Heart left ventricle (tissue), 16 donors: ENCODE results near the gene ASCC3. TPM values are rescaled to one million over a fixed set of nuclear protein-coding genes. Genes with fewer than 3 reads are reported as not detected.

Source experiments
- ATAC-seq, 4 donors: fragments of 200-7000 bp; cut with Tn5 transposase; one replicate each; pipeline ENCODE4 v1.9.1; 2020 to 2022; ENCODE audit warnings: moderate library complexity in 4 of 4, mild to moderate bottlenecking in 3 of 4, moderate number of reproducible peaks in 1 of 4
- DNase-seq, 5 donors: peaks; one replicate each; pipeline ENCODE4 v3.0.0-alpha.2; 2020
- H3K27ac ChIP-seq, 12 donors: fragments of 200-600 bp; sonication (generic) in 4 of 12; one replicate each; pipeline versions ENCODE4 v1.5.0 to v1.8.0; 2016 to 2022; ENCODE audit warnings: mild to moderate bottlenecking in 2 of 12
- H3K27me3 ChIP-seq, 9 donors: fragments of 200-600 bp; sonication (generic) in 2 of 9; one replicate each; pipeline versions ENCODE4 v1.5.1 to v1.8.0; 2016 to 2022; ENCODE audit warnings: mild to moderate bottlenecking in 3 of 9
- H3K36me3 ChIP-seq, 9 donors: fragments of 200-600 bp; sonication (generic) in 2 of 9; one replicate each; pipeline versions ENCODE4 v1.5.0 to v1.8.0; 2018 to 2022; ENCODE audit warnings: mild to moderate bottlenecking in 2 of 9
- H3K4me1 ChIP-seq, 12 donors: fragments of 200-600 bp; sonication (generic) in 4 of 12; one replicate each; pipeline versions ENCODE4 v1.5.0 to v1.8.0; 2016 to 2022; ENCODE audit warnings: mild to moderate bottlenecking in 3 of 12
- H3K4me3 ChIP-seq, 12 donors: fragments of 200-600 bp; sonication (generic) in 4 of 12; one replicate each; pipeline versions ENCODE4 v1.5.0 to v1.8.0; 2017 to 2022; ENCODE audit warnings: mild to moderate bottlenecking in 9 of 12, moderate library complexity in 4 of 12
- H3K9me3 ChIP-seq, 12 donors: fragments of 200-600 bp; sonication (generic) in 4 of 12; one replicate each; pipeline versions ENCODE4 v1.5.0 to v1.8.0; 2016 to 2022; ENCODE audit warnings: mild to moderate bottlenecking in 1 of 12
- CTCF ChIP-seq, 12 donors: fragments of 200-600 bp; sonication (generic) in 4 of 12; IDR thresholded peaks; one replicate each; pipeline versions ENCODE4 v1.5.0 to v1.8.0; 2018 to 2022; ENCODE audit warnings: antibody characterized with exemption in 12 of 12, mild to moderate bottlenecking in 5 of 12
- POLR2A ChIP-seq, 2 donors: fragments of 450-650 bp; IDR thresholded peaks; one replicate each; pipeline ENCODE4 v1.6.1; 2017; ENCODE audit warnings: antibody characterized with exemption in 2 of 2, mild to moderate bottlenecking in 2 of 2, moderate library complexity in 2 of 2
- WGBS, 4 donors: extraction: QIAGEN DNeasy Blood & Tissue Kit in 2 of 4; methylation state at CpG; one replicate each; pipeline versions ENCODE4 v1.1.5 to v1.1.7; 2013 to 2018; 5-methylcytosine and 5-hydroxymethylcytosine counted together
- intact Hi-C, 10 donors: fragments of 100-400 bp; cut with DNase I; formaldehyde crosslinking; loops; one replicate each; pipeline versions ENCODE4 v1.11.1 to v1.14.2; 2022
- polyA plus RNA-seq, 2 donors: library from polyadenylated mRNA; stranded (reverse); fragments of 200-250 nt; gene quantifications; one replicate each; pipeline ENCODE4 v1.2.3, GENCODE V29; 2013
- total RNA-seq, 9 donors: library from RNA; depleted of rRNA in 2 of 9; stranded (reverse); fragments of >200 nt in 2 of 9; fragmentation: NEBNext Ultra II Directional in 3 of 9; extraction: Animal tissue kit (Norgen Biotek cat#: 25700) in 3 of 9; gene quantifications; one replicate each; pipeline versions ENCODE4 v1.1.0 to v1.2.4, GENCODE V29; 2016 to 2023
- donor health status: ischemic (EF 13 %, LVEDD 7.1; RV severe dilation, severe dysfunction).
- donor health status: healthy with polysubstance abuse.
- donor health status: DM: no; HTN: yes; CAD: no.
- donor health status: DM: no; HTN: no; CAD: no.
- donor health status: ischemic (EF 25% LVEDD 6.9; RV normal size, moderate dysfunction).
- donor health status: ischemic (EF 25% LVEDD 5.7; RV mildly dilated, moderate dysfunction).
- donor health status: healthy.
- donor health status: DM: yes; HTN: yes; CAD: no.
- donor health status: ischemic (EF 35%, LVEDD 5.7; RV mildly dilated, moderate dysfunction).
- donor health status: nonischemic (EF 11% LVEDD 7.7; RV severe dilation, severe dysfunction).
- donor health status: DM: yes; HTN: yes; CAD: no.
- donor health status: PGD.
- donor health status: ischemic (EF 29% LVEDD 5.4; RV normal size, mild dysfunction).
- donor health status: nonischemic (EF 23%, LVEDD 6.1; RV moderate dilation, normal function).

Gene ASCC3
- total and polyA plus RNA-seq, 11 donors, result 3.4 to 29.2 (median 15.0) TPM

- ATAC-seq, result no peak
- no peaks in the 10 kb centered on the region for H3K9me3 ChIP-seq
- TF ChIP-seq CTCF (IDR thresholded peaks at IDR 0.05), result peak in 1 of 12 donors; percentile 3
- no peak for TF ChIP-seq POLR2A (IDR thresholded peaks at IDR 0.05)
- H3K27ac ChIP-seq, result no peak overlapping the region
- H3K4me1 ChIP-seq, result no peaks in the 10 kb centered on the region
- H3K4me3 ChIP-seq, result peak overlapping the region in 1 of 12 donors; percentile 1
- intact Hi-C loops, result no loop called here
- peaks cover 0 to 8% (median 0%) of the 10 kb centered on the region in 9 donors for H3K36me3 ChIP-seq
- DNase-seq, result no peak
- no peaks in the 10 kb centered on the region for H3K27me3 ChIP-seq
- WGBS, 4 donors, result 70 to 87% (median 84%) methylated on average over 5 of the region's 5 CpGs
Observed at GRCh38 chr6:100704961-100705360, 176.2 kb downstream of the ASCC3 start.

- TF ChIP-seq POLR2A (IDR thresholded peaks at IDR 0.05) (no peak), CTCF (IDR thresholded peaks at IDR 0.05) (no peak)
- 95 to 98% (median 97%) methylated on average over 2 of the region's 2 CpGs for WGBS, 4 donors
- Histone ChIP-seq H3K9me3 (no peaks in the 10 kb centered on the region), H3K27me3 (no peaks in the 10 kb centered on the region), H3K27ac (no peak overlapping the region), H3K36me3 (peaks cover 0 to 9% (median 0%) of the 10 kb centered on the region in 9 donors), H3K4me3 (no peak overlapping the region), H3K4me1 (no peaks in the 10 kb centered on the region)
- intact Hi-C loops, result no loop called here
- ATAC-seq (no peak), DNase-seq (no peak)
Observed at GRCh38 chr6:100701728-100702127, 179.4 kb downstream of the ASCC3 start.

GRCh38 chr6:100700009-100700408 lies 181.1 kb downstream of the ASCC3 start:
- Histone ChIP-seq H3K9me3 (no peaks in the 10 kb centered on the region), H3K4me1 (peaks cover 0 to 5% (median 0%) of the 10 kb centered on the region in 12 donors), H3K27ac (no peak overlapping the region), H3K27me3 (no peaks in the 10 kb centered on the region), H3K4me3 (no peak overlapping the region), H3K36me3 (peaks cover 0 to 9% (median 0%) of the 10 kb centered on the region in 9 donors)
- TF ChIP-seq POLR2A (IDR thresholded peaks at IDR 0.05), result no peak
- TF ChIP-seq CTCF (IDR thresholded peaks at IDR 0.05), result no peak
- ATAC-seq (no peak), DNase-seq (no peak)
- 98 to 100% (median 99%) methylated on average over 3 of the region's 3 CpGs for WGBS, 4 donors
- intact Hi-C loops, result no loop called here

GRCh38 chr6:100695445-100695844 lies 185.7 kb downstream of the ASCC3 start:
- Histone ChIP-seq H3K36me3 (peaks cover 0 to 6% (median 0%) of the 10 kb centered on the region in 9 donors), H3K9me3 (no peaks in the 10 kb centered on the region), H3K4me3 (no peak overlapping the region), H3K27me3 (no peaks in the 10 kb centered on the region), H3K27ac (no peak overlapping the region), H3K4me1 (peaks cover 0 to 5% (median 0%) of the 10 kb centered on the region in 12 donors)
- no peak for ATAC-seq
- intact Hi-C loops, result no loop called here
- TF ChIP-seq CTCF (IDR thresholded peaks at IDR 0.05) (no peak), POLR2A (IDR thresholded peaks at IDR 0.05) (no peak)
- no peak for DNase-seq
- 66 to 91% (median 72%) methylated on average over 1 of the region's 1 CpG for WGBS, 4 donors
